Measurements from ENCODE around the gene RPH3AL.

DNA sequence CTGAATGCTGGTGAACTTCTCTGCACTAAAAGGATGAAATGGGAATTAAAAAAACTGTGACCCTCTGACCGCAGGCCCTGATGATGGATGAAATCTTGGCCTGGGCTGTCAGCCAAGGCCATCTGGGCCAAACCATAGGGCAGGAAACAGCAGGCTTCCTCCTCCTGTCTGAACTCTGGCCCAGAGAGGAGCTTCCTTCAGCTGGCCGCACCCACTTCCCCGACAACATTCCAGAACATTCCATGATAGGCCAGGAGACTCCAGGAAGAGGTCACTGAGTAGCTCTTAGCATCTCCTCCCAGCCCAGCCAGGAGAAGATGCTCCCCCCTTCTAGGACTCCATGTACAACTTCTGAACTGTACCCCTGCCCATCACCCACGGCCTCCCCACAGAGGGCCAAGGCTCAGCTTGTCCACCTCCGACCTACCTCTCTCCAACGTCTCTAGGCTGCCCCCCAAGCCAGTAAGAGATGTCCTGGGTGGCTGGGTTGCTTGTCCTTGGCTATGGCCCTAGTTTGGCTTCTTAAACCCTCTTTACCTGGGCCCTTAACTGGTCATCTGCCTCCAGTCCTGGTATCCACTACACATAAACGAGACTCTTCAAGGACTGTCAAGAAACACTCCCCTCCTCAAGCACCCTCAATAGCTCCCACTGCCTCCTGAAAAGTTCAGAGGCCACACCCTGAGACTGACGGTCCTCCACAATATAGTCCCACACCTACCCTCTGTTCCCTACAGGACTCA lies 1.7 kb downstream of the RPH3AL start:
- no peak for TF ChIP-seq POLR2A (IDR thresholded peaks at IDR 0.05; ENCODE audit: low read depth, low read length)
- no peak for TF ChIP-seq POLR2AphosphoS5 (IDR thresholded peaks at IDR 0.05; ENCODE audit: low read depth, low read length)
- TF ChIP-seq TAF1 (IDR thresholded peaks at IDR 0.05; ENCODE audit: borderline replicate concordance, low read depth, low read length), result no peak

All from GM12892 (cell line).